ENCODE data around the gene TMEM52B.

The TMEM52B gene

DNA sequence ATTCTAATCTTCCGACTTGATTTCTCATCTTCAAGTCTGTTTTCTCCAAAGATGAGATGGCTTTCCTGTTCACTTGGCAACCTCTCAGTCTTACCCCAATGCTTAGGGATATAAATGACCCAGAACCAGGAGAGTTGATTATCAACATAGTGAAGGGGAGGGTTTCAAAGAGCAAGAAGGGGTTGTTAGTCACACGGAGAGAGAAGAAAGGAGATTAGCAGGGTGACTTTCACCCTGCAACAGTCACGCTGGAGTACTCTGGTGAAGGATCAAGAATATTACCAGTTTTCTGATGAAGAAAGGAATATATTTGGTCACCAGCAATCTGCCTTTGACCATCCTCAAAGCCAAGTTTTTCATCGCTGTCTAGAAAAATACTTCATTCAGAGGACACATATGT is at the start of gene TMEM52B:
Gene TMEM52B (plus strand): TSS at position 212 of the 400 bp plus-strand sequence. CDS start 543 bp downstream, outside the sequence.
- TF ChIP-seq, protein P1, sequence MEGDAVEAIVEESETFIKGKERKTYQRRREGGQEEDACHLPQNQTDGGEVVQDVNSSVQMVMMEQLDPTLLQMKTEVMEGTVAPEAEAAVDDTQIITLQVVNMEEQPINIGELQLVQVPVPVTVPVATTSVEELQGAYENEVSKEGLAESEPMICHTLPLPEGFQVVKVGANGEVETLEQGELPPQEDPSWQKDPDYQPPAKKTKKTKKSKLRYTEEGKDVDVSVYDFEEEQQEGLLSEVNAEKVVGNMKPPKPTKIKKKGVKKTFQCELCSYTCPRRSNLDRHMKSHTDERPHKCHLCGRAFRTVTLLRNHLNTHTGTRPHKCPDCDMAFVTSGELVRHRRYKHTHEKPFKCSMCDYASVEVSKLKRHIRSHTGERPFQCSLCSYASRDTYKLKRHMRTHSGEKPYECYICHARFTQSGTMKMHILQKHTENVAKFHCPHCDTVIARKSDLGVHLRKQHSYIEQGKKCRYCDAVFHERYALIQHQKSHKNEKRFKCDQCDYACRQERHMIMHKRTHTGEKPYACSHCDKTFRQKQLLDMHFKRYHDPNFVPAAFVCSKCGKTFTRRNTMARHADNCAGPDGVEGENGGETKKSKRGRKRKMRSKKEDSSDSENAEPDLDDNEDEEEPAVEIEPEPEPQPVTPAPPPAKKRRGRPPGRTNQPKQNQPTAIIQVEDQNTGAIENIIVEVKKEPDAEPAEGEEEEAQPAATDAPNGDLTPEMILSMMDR (conservative IDR thresholded peaks at IDR 0.05; ENCODE audit: low read depth, low read length), result no peak
- no peak for DNase-seq (ENCODE audit: low read depth)
- no peak within 1 kb of the TSS for H3K4me3 ChIP-seq (ENCODE audit: low read length)

DNA sequence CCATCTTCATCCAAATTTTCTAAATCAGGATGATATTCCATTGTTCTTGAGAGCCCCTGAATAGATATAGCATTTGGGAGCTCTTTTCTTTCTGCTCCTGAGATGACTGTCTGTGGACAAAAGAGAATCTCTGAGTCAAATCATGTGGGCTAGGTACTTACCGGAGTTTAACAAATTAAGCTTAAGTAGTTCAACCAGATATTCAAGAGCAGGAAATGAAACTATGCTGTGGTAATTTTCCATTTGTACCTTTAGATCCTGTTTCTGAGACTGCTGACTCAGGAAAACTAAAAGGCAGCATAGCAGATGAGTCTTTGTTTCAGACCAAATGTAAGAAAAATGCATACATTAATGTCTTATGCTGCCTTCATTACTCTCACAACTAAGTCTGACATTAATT is 48.8 kb upstream of the TMEM52B start, which contains the start of gene CLEC7A:
Gene CLEC7A (minus strand): TSS at position 158 of the 400 bp plus-strand sequence. CDS start 117 bp downstream, at position 41.
- TF ChIP-seq, protein P1 (conservative IDR thresholded peaks at IDR 0.05; ENCODE audit: low read depth, low read length), result no peak
- H3K4me3 ChIP-seq (ENCODE audit: low read length), result no peak within 1 kb of the TSS
- DNase-seq (ENCODE audit: low read depth), result no peak

DNA sequence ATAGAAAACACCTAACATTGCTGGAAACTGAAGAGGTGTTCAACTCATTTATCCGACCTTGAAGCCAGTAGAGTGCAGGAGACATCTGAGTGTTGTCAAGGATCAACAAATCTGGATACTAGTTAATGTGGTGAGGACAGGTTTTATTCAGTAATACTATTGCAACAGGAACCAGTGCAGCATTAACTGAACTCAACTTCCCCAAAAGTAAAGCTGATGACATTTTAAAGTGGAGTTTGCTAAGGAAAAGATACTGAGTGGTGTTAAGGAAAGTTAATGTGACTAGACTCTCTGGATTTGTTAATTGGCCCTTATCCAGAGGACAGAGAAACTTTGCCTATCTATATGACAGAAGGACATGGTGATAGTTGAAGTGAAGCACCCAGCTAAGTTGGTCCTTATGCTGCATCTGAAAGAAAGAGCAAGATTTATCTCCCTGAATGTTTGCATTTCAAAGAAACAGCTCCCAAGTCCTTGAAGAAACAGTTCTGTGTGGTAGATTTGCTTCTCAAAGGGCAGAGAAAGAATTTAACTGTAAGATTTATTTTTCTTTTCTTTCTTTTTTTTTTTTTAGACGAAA is 47.6 kb upstream of the TMEM52B start:
- TF ChIP-seq, protein P1 (conservative IDR thresholded peaks at IDR 0.05; ENCODE audit: low read depth, low read length), result no peak
- no peak overlapping the region for H3K4me3 ChIP-seq (ENCODE audit: low read length)

DNA sequence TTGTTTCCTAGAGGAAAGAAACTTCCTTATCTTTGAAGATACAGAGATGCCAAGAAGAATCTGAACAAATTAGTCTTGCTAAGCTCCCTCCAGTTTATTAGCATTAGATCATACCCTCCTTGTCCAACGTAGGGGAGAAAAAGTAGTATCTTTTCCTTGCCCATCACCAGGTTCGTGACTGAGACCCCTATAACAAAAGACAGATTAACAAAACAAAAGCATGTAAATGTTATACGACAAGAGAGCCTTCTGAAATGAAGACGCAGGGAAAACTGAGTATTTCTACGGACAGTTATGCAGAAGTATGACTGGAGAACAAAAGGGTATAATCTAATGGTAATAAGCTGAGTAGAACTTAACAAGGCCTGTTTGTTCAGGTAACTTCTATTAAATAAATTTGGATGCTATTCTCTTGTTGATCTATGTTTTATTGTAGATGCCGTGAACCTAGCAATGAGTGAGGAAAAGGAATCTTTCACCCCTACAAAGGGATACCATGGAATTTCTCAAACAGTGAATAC is 45.9 kb upstream of the TMEM52B start:
- DNase-seq (ENCODE audit: low read depth), result no peak
- TF ChIP-seq, protein P1 (conservative IDR thresholded peaks at IDR 0.05; ENCODE audit: low read depth, low read length), result no peak
- H3K4me3 ChIP-seq (ENCODE audit: low read length), result no peak overlapping the region

More for the DNA sequence above, 47.6 kb upstream of the TMEM52B start:
- DNase-seq (ENCODE audit: low read depth), result no peak

DNA sequence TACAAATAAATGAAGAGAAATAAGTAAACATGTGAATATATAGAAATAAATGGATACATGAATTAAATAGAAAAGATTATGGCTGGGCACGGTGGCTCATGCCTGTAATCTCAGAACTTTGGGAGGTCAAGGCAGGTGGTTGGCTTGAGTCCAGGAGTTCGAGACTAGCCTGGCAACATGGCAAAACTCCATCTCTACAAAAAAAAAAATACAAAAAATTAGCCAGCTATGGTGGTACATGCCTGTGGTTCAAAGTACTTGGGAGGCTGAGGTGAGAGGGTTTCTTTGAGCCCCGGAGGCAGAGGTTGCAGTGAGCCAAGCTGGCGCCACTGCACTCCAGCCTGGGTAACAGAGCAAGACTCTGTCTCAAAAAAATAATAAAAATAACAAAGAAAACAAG is 43.7 kb upstream of the TMEM52B start:
- H3K4me3 ChIP-seq (ENCODE audit: low read length), result no peak overlapping the region
- no peak for DNase-seq (ENCODE audit: low read depth)
- TF ChIP-seq, protein P1 (conservative IDR thresholded peaks at IDR 0.05; ENCODE audit: low read depth, low read length), result no peak

DNA sequence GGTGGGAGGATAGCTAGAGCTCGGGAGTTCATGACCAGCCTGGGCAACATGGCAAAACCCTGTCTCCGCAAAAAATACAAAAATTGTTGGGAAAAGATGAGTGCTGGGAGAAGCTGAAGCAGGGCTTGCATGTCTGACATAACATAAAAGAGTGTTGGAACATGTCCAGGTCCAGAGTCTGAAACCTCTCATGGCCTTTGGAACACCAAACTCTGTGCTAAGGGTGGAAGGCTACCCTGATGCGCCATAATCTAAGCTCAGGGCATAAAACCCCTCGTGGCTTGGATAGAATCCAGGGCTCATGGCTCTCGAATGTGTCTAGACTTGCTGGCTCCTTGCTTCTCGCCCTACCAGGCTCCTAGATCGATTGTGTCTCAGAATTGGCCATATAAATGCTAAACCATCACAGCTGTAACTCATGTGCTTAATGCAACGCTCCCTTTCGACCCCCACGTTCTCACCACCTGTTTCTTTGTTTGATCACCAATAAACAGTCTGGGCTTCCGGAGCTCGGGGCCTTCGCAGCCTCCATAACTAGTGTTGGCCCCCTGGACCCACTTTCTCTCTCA is 42.1 kb upstream of the TMEM52B start:
- TF ChIP-seq, protein P1 (conservative IDR thresholded peaks at IDR 0.05; ENCODE audit: low read depth, low read length), result no peak
- DNase-seq (ENCODE audit: low read depth), result no peak
- no peak overlapping the region for H3K4me3 ChIP-seq (ENCODE audit: low read length)

DNA sequence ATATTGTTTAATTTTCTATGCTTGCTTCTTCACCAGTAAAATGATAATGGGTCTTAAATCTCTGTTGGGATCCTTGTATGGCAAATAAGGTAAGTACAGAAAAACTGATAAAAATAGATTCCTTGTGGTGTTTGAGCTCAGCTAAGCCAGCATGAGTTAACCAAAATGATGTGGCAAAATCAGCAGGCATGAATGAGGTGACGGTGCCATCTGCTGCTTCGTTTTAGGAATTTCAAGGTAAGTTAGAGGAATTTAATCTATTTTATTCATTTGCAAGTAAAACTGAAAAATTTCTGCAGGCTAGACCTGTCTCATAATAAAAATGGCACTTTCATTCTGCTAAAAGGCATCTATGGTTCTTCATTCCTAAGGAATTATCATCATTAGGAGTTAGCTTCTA is 38.8 kb upstream of the TMEM52B start:
- DNase-seq (ENCODE audit: low read depth), result no peak
- no peak overlapping the region for H3K4me3 ChIP-seq (ENCODE audit: low read length)
- TF ChIP-seq, protein P1 (conservative IDR thresholded peaks at IDR 0.05; ENCODE audit: low read depth, low read length), result peak; percentile 51
